HL-60/S4 treated with phorbol 12-myristate 13-acetate at 8.2 ng/mL for 4 days and 3 days (cell line): ENCODE measurements around the gene PLPPR1.

ENCODE experiments used
- in situ Hi-C: fragments of 300-500 bp; cut with MboI; formaldehyde crosslinking; loops from 2 replicates; pipeline ENCODE4 v1.15.0; 2022; ENCODE audit warnings: low sequenced_read_pairs

Gene PLPPR1

GRCh38 chr9:101333490-101333889 lies 305.0 kb downstream of the PLPPR1 start:
- in situ Hi-C loops = no loop called here

GRCh38 chr9:101333926-101334702 lies 305.6 kb downstream of the PLPPR1 start:
- in situ Hi-C loops = no loop called here

GRCh38 chr9:101336091-101336490 lies 307.6 kb downstream of the PLPPR1 start:
- in situ Hi-C loops = no loop called here

GRCh38 chr9:101337237-101337636 lies 308.7 kb downstream of the PLPPR1 start:
- in situ Hi-C loops = no loop called here

DNA sequence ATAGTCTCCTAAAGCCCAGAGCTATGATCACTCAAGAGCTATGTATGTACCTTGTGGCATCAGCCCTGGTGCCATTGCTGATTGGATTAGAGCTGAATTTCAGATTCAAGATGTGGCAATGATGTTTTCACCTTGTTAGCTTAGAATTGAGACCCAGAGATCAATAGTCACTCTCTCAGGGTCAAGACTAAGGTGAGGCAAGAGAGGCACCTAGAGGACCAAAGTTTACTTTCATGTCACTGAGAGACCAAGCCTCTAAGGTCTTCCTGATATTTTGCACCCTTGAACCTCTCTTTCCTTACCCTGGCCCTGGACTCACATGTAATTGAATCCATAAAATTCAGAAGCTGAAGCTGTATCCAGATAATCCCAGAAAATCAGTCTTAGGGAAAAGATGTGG lies 313.4 kb downstream of the PLPPR1 start:
- in situ Hi-C loops = no loop called here

GRCh38 chr9:101342595-101342994 lies 314.1 kb downstream of the PLPPR1 start:
- in situ Hi-C loops = no loop called here

DNA sequence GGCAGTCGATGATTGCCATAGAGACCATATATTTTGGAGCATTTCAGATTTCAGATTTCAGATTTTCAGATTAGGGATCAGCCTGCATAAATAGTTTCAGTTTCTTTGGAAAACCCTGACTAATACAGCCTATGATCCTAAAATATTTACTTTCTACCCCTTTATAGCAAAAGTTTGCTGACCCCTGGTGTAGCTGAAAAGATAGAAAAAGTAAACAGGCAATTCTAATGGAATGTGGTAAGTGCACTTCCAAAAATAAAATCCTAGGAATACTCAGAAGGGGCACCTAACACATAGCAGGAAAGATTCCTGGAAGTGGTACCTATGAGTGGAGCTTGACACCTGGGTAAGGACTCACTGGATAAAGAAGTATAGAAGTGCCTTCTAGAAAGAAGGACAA lies 321.8 kb downstream of the PLPPR1 start:
- in situ Hi-C loops = no loop called here

- in situ Hi-C loops = no loop called here
Measured at GRCh38 chr9:101352892-101353463, 324.5 kb downstream of the PLPPR1 start.

DNA sequence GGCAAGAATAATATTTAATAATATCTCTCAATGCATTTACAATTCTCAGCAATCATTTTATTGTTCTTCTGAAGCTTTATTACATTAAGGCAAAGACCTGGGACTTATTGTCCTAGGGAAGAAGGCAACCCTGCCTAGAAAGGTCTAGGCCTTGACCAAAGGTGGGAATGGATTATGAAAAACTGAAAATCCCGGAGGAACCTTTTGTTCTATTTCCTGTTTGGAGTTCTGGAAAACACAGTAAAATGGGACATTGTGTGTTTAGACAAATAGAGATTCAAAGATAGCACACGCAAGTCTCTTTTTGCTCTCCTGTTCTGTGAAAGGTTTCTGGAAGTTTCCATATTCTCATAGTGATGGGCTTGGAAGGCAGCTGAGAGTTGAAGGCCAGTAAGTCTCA lies 325.2 kb downstream of the PLPPR1 start:
- in situ Hi-C loops = no loop called here

- in situ Hi-C loops = no loop called here
Measured at GRCh38 chr9:101354143-101354764, 325.7 kb downstream of the PLPPR1 start.

- in situ Hi-C loops = no loop called here
Measured at GRCh38 chr9:101354765-101355708, 326.5 kb downstream of the PLPPR1 start.

DNA sequence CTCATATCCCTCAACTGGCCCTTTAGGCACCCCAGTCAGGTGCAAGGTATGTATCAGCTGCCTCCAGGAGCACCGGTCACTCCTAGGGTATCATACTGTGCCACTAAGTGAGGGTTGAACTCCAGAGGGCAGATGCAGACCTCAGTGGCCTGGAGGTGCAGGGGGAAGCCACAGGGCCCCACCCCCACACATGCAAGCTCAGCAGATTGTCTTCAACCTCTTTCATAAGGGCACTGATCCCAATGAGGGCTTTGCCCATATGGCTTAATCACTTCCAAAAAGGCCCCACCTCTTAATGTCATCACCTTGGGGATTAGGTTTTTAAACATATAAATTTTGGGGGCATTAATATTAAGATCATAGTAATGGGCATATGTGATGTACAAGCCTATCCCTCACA lies 328.1 kb downstream of the PLPPR1 start:
- in situ Hi-C loops = no loop called here

DNA sequence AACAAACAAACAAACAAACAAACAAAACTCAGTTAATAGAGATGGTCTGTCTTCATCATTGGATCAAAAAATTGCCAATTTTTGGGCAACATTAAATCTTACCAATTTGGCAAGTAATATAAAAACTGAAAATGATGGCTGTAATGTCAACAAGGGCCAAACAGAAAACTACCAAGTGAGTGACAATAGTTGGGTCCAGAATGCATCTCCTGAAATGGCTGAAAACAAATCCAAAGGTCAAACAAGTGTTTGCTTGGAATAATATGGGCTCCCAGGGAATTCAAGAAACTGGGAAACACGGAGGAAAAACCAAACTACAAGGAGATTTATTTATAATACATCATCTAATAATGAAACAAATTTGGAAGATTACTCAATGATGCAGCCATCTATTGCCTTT lies 331.2 kb downstream of the PLPPR1 start:
- in situ Hi-C loops = no loop called here

DNA sequence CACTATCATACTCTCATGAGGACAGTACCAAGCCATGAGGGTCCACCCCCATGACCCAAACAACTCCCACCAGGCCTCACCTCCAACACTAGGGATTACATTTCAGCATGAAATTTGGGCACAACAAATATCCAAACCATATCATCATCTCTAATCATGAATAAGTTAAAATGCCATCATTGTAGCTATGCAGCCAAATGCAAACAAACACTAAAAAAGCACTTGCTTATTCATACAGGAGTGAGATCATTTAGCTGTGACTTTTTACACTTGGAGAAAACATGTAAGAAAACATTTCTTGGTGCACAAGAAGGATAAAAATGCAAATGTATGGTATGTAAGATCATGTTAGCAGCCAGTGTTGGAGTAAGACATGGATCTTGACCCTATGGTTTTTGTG lies 332.1 kb downstream of the PLPPR1 start:
- in situ Hi-C loops = no loop called here

DNA sequence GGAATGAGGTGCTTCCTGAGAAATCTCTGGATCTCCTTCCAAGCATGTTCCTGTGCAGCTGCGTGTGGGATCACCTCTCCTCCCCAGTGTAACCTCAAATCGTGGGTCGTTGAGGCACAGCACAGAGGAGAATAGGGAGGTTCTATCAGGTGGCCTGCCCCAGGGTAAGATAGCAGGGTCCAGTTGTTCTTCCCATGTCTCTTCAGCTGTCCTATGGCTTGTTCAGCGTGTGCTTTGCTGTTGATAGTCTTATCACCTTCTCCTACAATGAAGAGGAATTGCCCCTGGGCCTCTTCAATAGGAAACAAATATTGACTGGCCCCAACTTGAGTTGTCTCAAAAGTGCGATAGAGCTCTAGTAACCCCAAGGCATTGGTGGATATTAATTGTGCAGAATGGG lies 333.9 kb downstream of the PLPPR1 start:
- in situ Hi-C loops = no loop called here

GRCh38 chr9:101365181-101365580 lies 336.7 kb downstream of the PLPPR1 start:
- in situ Hi-C loops = no loop called here

DNA sequence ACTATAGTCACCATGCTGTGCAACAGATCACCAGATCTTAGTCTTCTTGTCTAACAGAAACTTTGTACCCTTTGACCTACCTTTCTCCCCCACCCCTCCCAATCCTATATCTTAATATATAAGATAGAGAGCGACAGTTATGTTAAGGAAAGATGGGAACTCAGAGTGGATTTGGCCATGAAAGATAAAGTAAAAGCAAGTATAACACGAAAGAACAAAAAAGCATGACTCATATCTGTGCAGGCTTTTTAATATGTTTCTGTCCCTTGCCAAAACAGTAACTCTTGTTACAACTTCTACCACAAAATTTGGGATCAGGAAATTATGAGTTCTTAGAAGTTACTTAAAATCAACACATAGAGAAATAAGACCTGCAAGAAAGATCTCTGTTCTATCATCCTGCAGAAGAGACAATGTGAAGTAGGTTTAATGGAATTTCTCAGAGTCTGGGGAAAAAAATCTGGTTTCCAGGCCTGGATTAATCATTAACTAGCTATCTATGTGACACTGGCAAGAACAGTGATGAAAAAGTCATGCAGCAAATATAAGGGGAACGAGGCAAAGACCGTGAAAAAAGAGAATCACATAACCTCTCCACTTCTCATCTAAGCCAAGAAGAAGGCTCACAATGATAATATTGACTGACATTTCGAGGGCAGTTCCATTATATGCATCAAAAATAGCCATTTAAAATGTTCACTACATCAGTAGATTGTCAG lies 337.7 kb downstream of the PLPPR1 start:
- in situ Hi-C loops = no loop called here

DNA sequence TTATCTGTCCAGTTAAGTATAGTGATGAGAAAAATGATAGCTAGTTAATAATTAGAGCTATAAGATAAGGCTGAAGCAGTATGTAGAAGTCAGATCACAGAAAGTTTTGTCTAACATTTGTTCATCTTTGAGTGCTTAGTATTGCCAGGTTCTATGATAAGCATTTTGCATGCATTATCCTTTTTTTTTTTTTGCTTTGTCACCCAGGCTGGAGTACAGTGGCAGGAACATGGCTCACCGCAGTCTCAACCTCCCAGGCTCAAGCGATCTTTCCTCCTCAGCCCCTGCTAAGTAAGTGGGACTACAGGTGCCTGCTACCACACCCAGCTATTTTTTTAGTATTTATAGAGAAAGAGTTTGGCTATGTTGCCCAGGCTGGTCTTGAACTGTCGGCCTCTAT lies 338.8 kb downstream of the PLPPR1 start:
- in situ Hi-C loops = no loop called here

- in situ Hi-C loops = no loop called here
Measured at GRCh38 chr9:101369286-101369685, 340.8 kb downstream of the PLPPR1 start.

DNA sequence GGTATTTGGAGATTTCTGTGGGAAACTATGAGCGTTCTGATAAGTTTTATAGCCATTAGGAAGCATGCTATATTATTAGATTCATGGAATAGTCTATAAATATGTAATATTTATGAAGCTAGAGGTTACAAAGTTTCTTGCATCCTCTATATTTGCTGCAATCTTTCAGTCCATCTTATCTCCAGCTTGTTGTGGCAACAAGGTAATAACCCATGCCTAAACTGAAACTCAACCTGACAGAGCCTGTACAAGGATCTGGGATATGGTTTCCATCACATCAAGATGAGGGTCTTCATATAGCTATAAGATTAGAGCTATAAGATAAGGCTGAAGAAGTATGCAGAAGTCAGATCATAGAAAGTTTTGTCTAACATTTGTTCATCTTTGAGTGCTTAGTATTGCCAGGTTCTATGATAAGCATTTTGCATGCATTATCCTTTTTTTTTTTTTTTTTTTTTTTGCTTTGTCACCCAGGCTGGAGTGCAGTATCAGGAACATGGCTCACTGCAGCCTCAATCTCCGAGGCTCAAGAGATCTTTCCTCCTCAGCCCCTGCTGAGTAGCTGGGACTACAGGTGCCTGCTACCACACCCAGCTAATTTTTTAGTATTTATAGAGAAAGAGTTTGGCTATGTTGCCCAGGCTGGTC lies 341.5 kb downstream of the PLPPR1 start:
- in situ Hi-C loops = no loop called here
